HepG2 (cell line): ENCODE measurements around the gene AGRP. TPM values are rescaled to one million over a fixed set of nuclear protein-coding genes. Genes with fewer than 3 reads are reported as not detected.
A peak's percentile ranks its signal among the peaks of the same experiment; 100 is the strongest.

ENCODE experiments used
- ATAC-seq: fragments of 200-7000 bp; cut with Tn5 transposase; 3 replicates; pipeline ENCODE4 v1.9.1; 2020; ENCODE audit warnings: mild to moderate bottlenecking, moderate library complexity
- BruUV-seq: library from RNA; stranded (reverse); fragments of 400-500 nt; replicated peaks from 2 replicates; lab custom pipeline; 2021; lab: Mats Ljungman, UMichigan
- CTCF ChIA-PET: fragments of 300-600 bp; formaldehyde crosslinking; extraction: SDS; loops from one replicate; lab custom pipeline; 2021; ENCODE audit warnings: low total read pairs, inconsistent platforms, low intra/inter-chr PET ratio; lab: Yijun Ruan, JAX
- POLR2A ChIA-PET: fragments of 350-600 bp; sonication (Branson Sonifier 250); formaldehyde crosslinking; loops from one replicate; lab custom pipeline; 2020; ENCODE audit warnings: antibody characterized with exemption, inconsistent platforms; lab: Yijun Ruan, JAX
- DNase-seq: peaks from one replicate; pipeline ENCODE4 v3.0.0-alpha.2; 2015; ENCODE audit warnings: low spot score
- FAIRE-seq: peaks from 3 replicates; lab custom pipeline; 2011; peaks lifted over from hg19 to GRCh38; lab: Jason Lieb, UNC
- H2AFZ ChIP-seq: one replicate; pipeline ENCODE4 v1.6.1; 2011; ENCODE audit warnings: low read length, inconsistent platforms
- H3K27ac ChIP-seq: fragments of 300-600 bp; 3 replicates; pipeline ENCODE4 v1.8.0; 2011; ENCODE audit warnings: mixed run types, mild to moderate bottlenecking, mixed read lengths, low read length, inconsistent platforms; ENCODE audit not compliant: insufficient read depth; ENCODE audit errors: extremely low read length
- H3K27me3 ChIP-seq, 2 experiments: fragments of 200-600 bp in 1 of 2; 2 replicates in 1 of 2; 3 replicates in 1 of 2; pipeline versions ENCODE4 v1.6.0 to v1.8.0; 2011; ENCODE audit warnings: low read length in 2 of 2, mild to moderate bottlenecking in 2 of 2, moderate library complexity in 2 of 2, inconsistent platforms in 1 of 2; ENCODE audit not compliant: insufficient read depth in 2 of 2, control insufficient read depth in 1 of 2
- H3K36me3 ChIP-seq, 2 experiments: fragments of 200-600 bp in 1 of 2; replicated peaks in 1 of 2; 2 replicates in 1 of 2; 3 replicates in 1 of 2; pipeline versions ENCODE4 v1.5.1 to v1.8.0; 2011; ENCODE audit warnings: low read length in 2 of 2, inconsistent platforms in 1 of 2; ENCODE audit not compliant: insufficient read depth in 2 of 2, control insufficient read depth in 1 of 2
- H3K4me1 ChIP-seq: 2 replicates; pipeline ENCODE4 v1.5.1; 2012; ENCODE audit warnings: low read length, inconsistent platforms; ENCODE audit not compliant: insufficient read depth
- H3K4me2 ChIP-seq: 2 replicates; pipeline ENCODE4 v1.6.0; 2011; ENCODE audit warnings: low read depth, low read length, inconsistent platforms
- H3K4me3 ChIP-seq, 3 experiments: fragments of 200-600 bp in 1 of 3; sonication (generic), shearing (Covaris generic) in 1 of 3; replicated peaks in 1 of 3; 2 replicates each; pipeline ENCODE4 v1.5.1; 2011 to 2016; ENCODE audit warnings: low read length in 3 of 3, inconsistent platforms in 2 of 3, low read depth in 2 of 3, mild to moderate bottlenecking in 2 of 3, control low read depth in 1 of 3, mixed read lengths in 1 of 3; ENCODE audit not compliant: insufficient read depth in 1 of 3
- H3K79me2 ChIP-seq: one replicate; pipeline ENCODE4 v1.6.1; 2011; ENCODE audit warnings: low read length, inconsistent platforms; ENCODE audit not compliant: insufficient read depth
- H3K9ac ChIP-seq: 2 replicates; pipeline ENCODE4 v1.6.0; 2011; ENCODE audit warnings: mild to moderate bottlenecking, low read depth, low read length, inconsistent platforms; ENCODE audit not compliant: insufficient read depth
- H3K9me3 ChIP-seq: 2 replicates; pipeline ENCODE4 v1.5.1; 2012; ENCODE audit warnings: mild to moderate bottlenecking, low read length
- H4K20me1 ChIP-seq: 2 replicates; pipeline ENCODE4 v1.6.0; 2011; ENCODE audit warnings: inconsistent platforms, mild to moderate bottlenecking, low read length, moderate library complexity; ENCODE audit not compliant: insufficient read depth
- AHR ChIP-seq: IDR thresholded peaks from 2 replicates; pipeline ENCODE4 v1.6.1; 2018; ENCODE audit warnings: missing genetic modification reagents, missing compliant biosample characterization
- CEBPG ChIP-seq: IDR thresholded peaks from 2 replicates; pipeline ENCODE4 v1.6.1; 2016
- ELF3 ChIP-seq: IDR thresholded peaks from 2 replicates; pipeline ENCODE4 v1.6.1; 2016; ENCODE audit warnings: missing genetic modification reagents, missing compliant biosample characterization
- TEAD3 ChIP-seq: optimal IDR thresholded peaks from 2 replicates; pipeline ENCODE3; 2016; ENCODE audit warnings: borderline replicate concordance
- ZBTB46 ChIP-seq: sonication (generic); formaldehyde crosslinking; IDR thresholded peaks from 2 replicates; pipeline ENCODE4 v1.4.0; 2020; ENCODE audit warnings: mild to moderate bottlenecking, missing genetic modification reagents, borderline replicate concordance
- ZBTB7A ChIP-seq: sonication (generic); formaldehyde crosslinking; IDR thresholded peaks from 2 replicates; pipeline ENCODE4 v1.8.0; 2022; ENCODE audit warnings: mild to moderate bottlenecking, missing genetic modification reagents
- ZFX ChIP-seq: sonication (generic); formaldehyde crosslinking; IDR thresholded peaks from 2 replicates; pipeline ENCODE4 v1.4.0; 2020; ENCODE audit warnings: mild to moderate bottlenecking, low read depth, missing genetic modification reagents, moderate library complexity
- WGBS: methylation state at CpG from one replicate; pipeline ENCODE4 v1.1.6; 2017; ENCODE audit warnings: low lambda C conversion rate; 5-methylcytosine and 5-hydroxymethylcytosine counted together
- in situ Hi-C: cut with HindIII; loops from 2 replicates; pipeline ENCODE4 v1.10.0; 2017; ENCODE audit warnings: low pct_unique_long_range_greater_than_20kb; ENCODE audit not compliant: extremely low pct_ligation_motif_present
- intact Hi-C: fragments of 100-400 bp; cut with micrococcal nuclease; formaldehyde crosslinking; loops from one replicate; pipeline ENCODE4 v1.10.0; 2022; ENCODE audit not compliant: unreplicated experiment
- polyA plus RNA-seq, 8 experiments: library from polyadenylated mRNA; depleted of rRNA in 3 of 8; stranded (reverse) in 7 of 8; unstranded in 1 of 8; fragments of >200 nt; fragmentation: Illumina TruSeq in 4 of 8; extraction: Trizol in 4 of 8; gene quantifications; 2 replicates each; pipeline versions ENCODE4 v1.2.1 to v1.2.3, GENCODE V29; 2011 to 2016; ENCODE audit warnings: low read depth in 4 of 8, missing spikeins in 1 of 8, mixed read lengths in 1 of 8; ENCODE audit not compliant: insufficient read depth in 1 of 8
- total RNA-seq, 5 experiments: library from RNA; depleted of rRNA; stranded (reverse); fragments of >200 nt; fragmentation: Illumina TruSeq; extraction: Trizol; gene quantifications; 2 replicates each; pipeline ENCODE4 v1.2.3, GENCODE V29; 2016; ENCODE audit warnings: low read depth in 1 of 5
- TF ChIP-seq, protein P1 (sequence below): sonication (generic); formaldehyde crosslinking; IDR thresholded peaks from 2 replicates; pipeline ENCODE4 v1.4.0; 2020; ENCODE audit warnings: missing genetic modification reagents
- TF ChIP-seq, protein P2 (sequence below): sonication (generic); formaldehyde crosslinking; IDR thresholded peaks from 2 replicates; pipeline ENCODE4 v1.5.1; 2020; ENCODE audit warnings: mild to moderate bottlenecking, missing genetic modification reagents, moderate library complexity
- TF ChIP-seq, protein P3 (sequence below): sonication (generic); formaldehyde crosslinking; IDR thresholded peaks from 2 replicates; pipeline ENCODE4 v1.4.0; 2020; ENCODE audit warnings: missing genetic modification reagents, borderline replicate concordance

AGRP gene
- total and polyA plus RNA-seq, 2 of the 13 experiments (the other 11 are each of a cell fraction or from before 2014, with no cell fraction given), result not detected

GRCh38 chr16:67451704-67452435 lies 31.5 kb downstream of the AGRP start:
- POLR2A ChIA-PET, result interaction anchor here (0.5 to 2.3 kb wide), 3 partner anchors 20 to 23 kb away, joined by 3 to 7 read pairs (median 4); partner anchors contain the start of gene HSD11B2
- no peak for ATAC-seq
- H3K79me2 ChIP-seq, result no peaks in the 10 kb centered on the region
- H3K27me3 ChIP-seq, result no peaks in the 10 kb centered on the region
- H3K27ac ChIP-seq, result no peak overlapping the region
- in situ Hi-C loops (no loop called here), intact Hi-C loops (no loop called here)
- H3K9ac ChIP-seq, result no peak overlapping the region
- BruUV-seq, result no TSS peak
- DNase-seq, result no peak
- H2AFZ ChIP-seq, result no peak overlapping the region
- H3K4me2 ChIP-seq, result no peak overlapping the region
- 100% methylated on average over 2 of the region's 2 CpGs for WGBS
- CTCF ChIA-PET, result interaction anchor here (2.0 kb wide), 1 partner anchor 24 kb away, joined by 6 read pairs; no protein-coding TSS in a partner anchor
- no peak for FAIRE-seq
- no peaks in the 10 kb centered on the region; the same call in 1 of the 2 replicates for H4K20me1 ChIP-seq
- peaks cover 35% of the 10 kb centered on the region for H3K4me1 ChIP-seq
- H3K9me3 ChIP-seq, result no peaks in the 10 kb centered on the region
- H3K36me3 ChIP-seq, result peaks cover 9 to 14% of the 10 kb centered on the region in 2 experiments; a peak in 3 of 5 replicates
- H3K4me3 ChIP-seq, result no peak overlapping the region
- TF ChIP-seq, protein P1, sequence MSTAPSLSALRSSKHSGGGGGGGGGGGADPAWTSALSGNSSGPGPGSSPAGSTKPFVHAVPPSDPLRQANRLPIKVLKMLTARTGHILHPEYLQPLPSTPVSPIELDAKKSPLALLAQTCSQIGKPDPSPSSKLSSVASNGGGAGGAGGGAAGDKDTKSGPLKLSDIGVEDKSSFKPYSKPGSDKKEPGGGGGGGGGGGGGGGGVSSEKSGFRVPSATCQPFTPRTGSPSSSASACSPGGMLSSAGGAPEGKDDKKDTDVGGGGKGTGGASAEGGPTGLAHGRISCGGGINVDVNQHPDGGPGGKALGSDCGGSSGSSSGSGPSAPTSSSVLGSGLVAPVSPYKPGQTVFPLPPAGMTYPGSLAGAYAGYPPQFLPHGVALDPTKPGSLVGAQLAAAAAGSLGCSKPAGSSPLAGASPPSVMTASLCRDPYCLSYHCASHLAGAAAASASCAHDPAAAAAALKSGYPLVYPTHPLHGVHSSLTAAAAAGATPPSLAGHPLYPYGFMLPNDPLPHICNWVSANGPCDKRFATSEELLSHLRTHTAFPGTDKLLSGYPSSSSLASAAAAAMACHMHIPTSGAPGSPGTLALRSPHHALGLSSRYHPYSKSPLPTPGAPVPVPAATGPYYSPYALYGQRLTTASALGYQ (CRISPR knock-in tag), result no peak
- peak; percentile 39 for TF ChIP-seq TEAD3 (CRISPR knock-in tag)
- TF ChIP-seq, protein P2, sequence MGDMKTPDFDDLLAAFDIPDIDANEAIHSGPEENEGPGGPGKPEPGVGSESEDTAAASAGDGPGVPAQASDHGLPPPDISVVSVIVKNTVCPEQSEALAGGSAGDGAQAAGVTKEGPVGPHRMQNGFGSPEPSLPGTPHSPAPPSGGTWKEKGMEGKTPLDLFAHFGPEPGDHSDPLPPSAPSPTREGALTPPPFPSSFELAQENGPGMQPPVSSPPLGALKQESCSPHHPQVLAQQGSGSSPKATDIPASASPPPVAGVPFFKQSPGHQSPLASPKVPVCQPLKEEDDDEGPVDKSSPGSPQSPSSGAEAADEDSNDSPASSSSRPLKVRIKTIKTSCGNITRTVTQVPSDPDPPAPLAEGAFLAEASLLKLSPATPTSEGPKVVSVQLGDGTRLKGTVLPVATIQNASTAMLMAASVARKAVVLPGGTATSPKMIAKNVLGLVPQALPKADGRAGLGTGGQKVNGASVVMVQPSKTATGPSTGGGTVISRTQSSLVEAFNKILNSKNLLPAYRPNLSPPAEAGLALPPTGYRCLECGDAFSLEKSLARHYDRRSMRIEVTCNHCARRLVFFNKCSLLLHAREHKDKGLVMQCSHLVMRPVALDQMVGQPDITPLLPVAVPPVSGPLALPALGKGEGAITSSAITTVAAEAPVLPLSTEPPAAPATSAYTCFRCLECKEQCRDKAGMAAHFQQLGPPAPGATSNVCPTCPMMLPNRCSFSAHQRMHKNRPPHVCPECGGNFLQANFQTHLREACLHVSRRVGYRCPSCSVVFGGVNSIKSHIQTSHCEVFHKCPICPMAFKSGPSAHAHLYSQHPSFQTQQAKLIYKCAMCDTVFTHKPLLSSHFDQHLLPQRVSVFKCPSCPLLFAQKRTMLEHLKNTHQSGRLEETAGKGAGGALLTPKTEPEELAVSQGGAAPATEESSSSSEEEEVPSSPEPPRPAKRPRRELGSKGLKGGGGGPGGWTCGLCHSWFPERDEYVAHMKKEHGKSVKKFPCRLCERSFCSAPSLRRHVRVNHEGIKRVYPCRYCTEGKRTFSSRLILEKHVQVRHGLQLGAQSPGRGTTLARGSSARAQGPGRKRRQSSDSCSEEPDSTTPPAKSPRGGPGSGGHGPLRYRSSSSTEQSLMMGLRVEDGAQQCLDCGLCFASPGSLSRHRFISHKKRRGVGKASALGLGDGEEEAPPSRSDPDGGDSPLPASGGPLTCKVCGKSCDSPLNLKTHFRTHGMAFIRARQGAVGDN, result peak; percentile 36
- TF ChIP-seq, protein P3, sequence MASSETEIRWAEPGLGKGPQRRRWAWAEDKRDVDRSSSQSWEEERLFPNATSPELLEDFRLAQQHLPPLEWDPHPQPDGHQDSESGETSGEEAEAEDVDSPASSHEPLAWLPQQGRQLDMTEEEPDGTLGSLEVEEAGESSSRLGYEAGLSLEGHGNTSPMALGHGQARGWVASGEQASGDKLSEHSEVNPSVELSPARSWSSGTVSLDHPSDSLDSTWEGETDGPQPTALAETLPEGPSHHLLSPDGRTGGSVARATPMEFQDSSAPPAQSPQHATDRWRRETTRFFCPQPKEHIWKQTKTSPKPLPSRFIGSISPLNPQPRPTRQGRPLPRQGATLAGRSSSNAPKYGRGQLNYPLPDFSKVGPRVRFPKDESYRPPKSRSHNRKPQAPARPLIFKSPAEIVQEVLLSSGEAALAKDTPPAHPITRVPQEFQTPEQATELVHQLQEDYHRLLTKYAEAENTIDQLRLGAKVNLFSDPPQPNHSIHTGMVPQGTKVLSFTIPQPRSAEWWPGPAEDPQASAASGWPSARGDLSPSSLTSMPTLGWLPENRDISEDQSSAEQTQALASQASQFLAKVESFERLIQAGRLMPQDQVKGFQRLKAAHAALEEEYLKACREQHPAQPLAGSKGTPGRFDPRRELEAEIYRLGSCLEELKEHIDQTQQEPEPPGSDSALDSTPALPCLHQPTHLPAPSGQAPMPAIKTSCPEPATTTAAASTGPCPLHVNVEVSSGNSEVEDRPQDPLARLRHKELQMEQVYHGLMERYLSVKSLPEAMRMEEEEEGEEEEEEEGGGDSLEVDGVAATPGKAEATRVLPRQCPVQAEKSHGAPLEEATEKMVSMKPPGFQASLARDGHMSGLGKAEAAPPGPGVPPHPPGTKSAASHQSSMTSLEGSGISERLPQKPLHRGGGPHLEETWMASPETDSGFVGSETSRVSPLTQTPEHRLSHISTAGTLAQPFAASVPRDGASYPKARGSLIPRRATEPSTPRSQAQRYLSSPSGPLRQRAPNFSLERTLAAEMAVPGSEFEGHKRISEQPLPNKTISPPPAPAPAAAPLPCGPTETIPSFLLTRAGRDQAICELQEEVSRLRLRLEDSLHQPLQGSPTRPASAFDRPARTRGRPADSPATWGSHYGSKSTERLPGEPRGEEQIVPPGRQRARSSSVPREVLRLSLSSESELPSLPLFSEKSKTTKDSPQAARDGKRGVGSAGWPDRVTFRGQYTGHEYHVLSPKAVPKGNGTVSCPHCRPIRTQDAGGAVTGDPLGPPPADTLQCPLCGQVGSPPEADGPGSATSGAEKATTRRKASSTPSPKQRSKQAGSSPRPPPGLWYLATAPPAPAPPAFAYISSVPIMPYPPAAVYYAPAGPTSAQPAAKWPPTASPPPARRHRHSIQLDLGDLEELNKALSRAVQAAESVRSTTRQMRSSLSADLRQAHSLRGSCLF (CRISPR knock-in tag), result no peak
- no peak for TF ChIP-seq ZBTB46
- TF ChIP-seq CEBPG (CRISPR knock-in tag), result no peak
- 0 out of 2 replicates have a peak, but pooled peaks have one; percentile 48 for TF ChIP-seq AHR (CRISPR knock-in tag)
- no peak for TF ChIP-seq ZBTB7A (CRISPR knock-in tag)
- TF ChIP-seq ZFX (CRISPR knock-in tag), result peak; percentile 28; the same call in 1 of the 2 replicates
- 0 out of 2 replicates have a peak, but pooled peaks have one; percentile 45 for TF ChIP-seq ELF3 (CRISPR knock-in tag)
